Activated T-helper 1 cell treated with Interleukin-2 at 50 U/mL for 16 hours (primary cell): Measurements from ENCODE around the gene CNPY2.
"Not testable (repeated sequence)": the region's sequence is repeated elsewhere in the genome, so short reads cannot be mapped to it uniquely, and the experiment has no call there.

Experiments used
- DNase-seq: peaks from one replicate; pipeline ENCODE4 v3.0.0-alpha.2; 2020; ENCODE audit warnings: low read depth

The CNPY2 gene

GRCh38 chr12:56333679-56334489 lies 18.1 kb upstream of the CNPY2 start, which contains the start of gene PAN2:
PAN2 (minus strand) TSS chr12:56334000; CDS start chr12:56333094, 906 bp downstream.
- peak; percentile 85 for DNase-seq

- no peak for DNase-seq
Observed at GRCh38 chr12:56333197-56333678, 17.4 kb upstream of the CNPY2 start.

GRCh38 chr12:56332512-56333196 lies 16.9 kb upstream of the CNPY2 start:
- no peak for DNase-seq

GRCh38 chr12:56330936-56331490 lies 15.2 kb upstream of the CNPY2 start:
- DNase-seq = no peak

GRCh38 chr12:56326533-56326932 lies 10.7 kb upstream of the CNPY2 start:
- no peak for DNase-seq

- no peak for DNase-seq
Observed at GRCh38 chr12:56326126-56326525, 10.3 kb upstream of the CNPY2 start.

GRCh38 chr12:56324206-56324605 lies 8.4 kb upstream of the CNPY2 start:
- DNase-seq = no peak

GRCh38 chr12:56321610-56322009 lies 5.8 kb upstream of the CNPY2 start:
- DNase-seq = not testable (repeated sequence)

- DNase-seq = no peak
Observed at GRCh38 chr12:56321027-56321426, 5.2 kb upstream of the CNPY2 start.

GRCh38 chr12:56317675-56318074 lies 1.9 kb upstream of the CNPY2 start:
- DNase-seq = no peak

GRCh38 chr12:56315249-56315621 lies 553 bp downstream of the CNPY2 start:
- DNase-seq = no peak

GRCh38 chr12:56311003-56311402 lies 4.8 kb downstream of the CNPY2 start:
- DNase-seq = no peak

- no peak for DNase-seq
Observed at GRCh38 chr12:56308714-56309113, 7.1 kb downstream of the CNPY2 start.

GRCh38 chr12:56307221-56307965 lies 8.4 kb downstream of the CNPY2 start:
- no peak for DNase-seq

- no peak for DNase-seq
Observed at GRCh38 chr12:56304872-56305590, 10.8 kb downstream of the CNPY2 start.

GRCh38 chr12:56304276-56304675 lies 11.5 kb downstream of the CNPY2 start:
- no peak for DNase-seq

- DNase-seq = no peak
Observed at GRCh38 chr12:56300644-56301464, 14.9 kb downstream of the CNPY2 start.

GRCh38 chr12:56299853-56300643 lies 15.7 kb downstream of the CNPY2 start, which contains the start of gene CS:
CS (minus strand) TSS chr12:56300330; CDS start chr12:56300201, 129 bp downstream.
- DNase-seq = peak; percentile 97

- DNase-seq = no peak
Observed at GRCh38 chr12:56299308-56299852, 16.4 kb downstream of the CNPY2 start.
